ENCODE data around the gene CTH. TPM values are rescaled to one million over a fixed set of nuclear protein-coding genes. Genes with fewer than 3 reads are reported as not detected.

Gene CTH
- total and polyA plus RNA-seq, 2 of the 4 experiments (the other 2 are of a cell fraction): 2.7 to 3.0 TPM

DNA sequence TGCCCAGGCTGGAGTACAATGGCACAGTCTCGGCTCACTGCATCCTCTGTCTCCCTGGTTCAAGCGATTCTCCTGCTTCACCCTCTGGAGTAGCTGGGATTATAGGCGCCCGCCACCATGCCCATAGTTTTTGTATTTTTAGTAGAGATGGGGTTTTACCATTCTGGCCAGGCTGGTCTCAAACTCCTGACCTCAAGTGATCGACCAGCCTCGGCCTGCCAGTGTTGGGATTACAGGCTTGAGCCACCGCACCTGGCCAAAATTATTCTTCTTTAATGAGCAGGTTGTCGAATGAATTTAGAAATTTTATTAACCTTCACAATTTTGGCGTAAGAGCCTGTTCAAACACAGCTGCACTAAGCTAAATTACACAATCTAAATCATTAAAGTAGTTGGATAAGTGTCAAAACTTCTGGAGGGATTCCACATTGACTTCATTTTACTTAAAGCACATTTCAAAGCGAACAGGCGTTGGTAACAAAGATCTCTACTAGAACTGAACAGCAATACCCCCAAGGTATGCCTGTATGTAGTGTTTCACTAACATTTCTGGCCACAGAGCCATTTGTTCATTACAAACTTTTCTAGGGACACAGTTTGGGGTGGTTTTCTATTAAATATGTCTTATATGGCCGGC lies 5.2 kb upstream of the CTH start:
- no peak overlapping the region for H2AFZ ChIP-seq (replicated peaks; ENCODE audit: low read length, poor library complexity)
- BruUV-seq (replicated peaks): no TSS peak
- CTCF ChIA-PET: no interaction called here

More for the DNA sequence above, 5.2 kb upstream of the CTH start:
- Histone ChIP-seq H3K9ac (ENCODE audit: low read depth, low read length) (no peak overlapping the region), H3K9me3 (ENCODE audit: control insufficient read depth, insufficient read depth, low read length) (no peaks in the 10 kb centered on the region), H3K18ac (ENCODE audit: low read depth, low read length) (no peak overlapping the region), H2AK5ac (ENCODE audit: low read depth, low read length) (no peak overlapping the region), H3K27ac (ENCODE audit: insufficient read depth, low read length) (no peak overlapping the region), H3K4me2 (ENCODE audit: low read depth, low read length) (no peak overlapping the region), H3K27me3 (ENCODE audit: control insufficient read depth, insufficient read depth, low read length) (0 out of 2 replicates have a peak, but pooled peaks cover 2% of the 10 kb centered on the region), H2AK9ac (replicated peaks; ENCODE audit: low read depth, low read length, poor library complexity) (no peak overlapping the region), H2BK5ac (ENCODE audit: low read depth, low read length, poor library complexity, severe bottlenecking) (no peak overlapping the region), H3K36me3 (ENCODE audit: control insufficient read depth, insufficient read depth, low read length) (no peaks in the 10 kb centered on the region), H2BK20ac (ENCODE audit: low read depth, low read length) (no peak overlapping the region), H4K91ac (ENCODE audit: insufficient read depth, low read depth, low read length) (no peak overlapping the region), H4K5ac (ENCODE audit: low read depth, low read length) (no peak overlapping the region), H3K56ac (ENCODE audit: extremely low read depth, insufficient read depth, low read length) (no peak overlapping the region), H3K14ac (replicated peaks; ENCODE audit: low read depth, low read length) (no peak overlapping the region), H3K23ac (ENCODE audit: low read depth, low read length) (no peak overlapping the region), H3K9me1 (ENCODE audit: insufficient read depth, low read length) (no peaks in the 10 kb centered on the region), H3K79me1 (ENCODE audit: low read depth in 1 of 2, low read length in 2 of 2) (no peaks in the 10 kb centered on the region), H3K4me3 (ENCODE audit: insufficient read depth, low read depth, low read length) (no peak overlapping the region), H2BK15ac (ENCODE audit: low read depth, low read length) (no peak overlapping the region), H3K4me1 (ENCODE audit: control insufficient read depth, insufficient read depth, low read length) (no peaks in the 10 kb centered on the region), H3K4ac (ENCODE audit: low read depth, low read length) (no peak overlapping the region), H4K20me1 (ENCODE audit: insufficient read depth, low read length) (no peaks in the 10 kb centered on the region), H2BK120ac (ENCODE audit: low read depth, low read length) (no peak overlapping the region), H4K8ac (ENCODE audit: low read depth in 2 of 2, low read length in 2 of 2) (no peak overlapping the region)
- dilution Hi-C loops (cut with HindIII; ENCODE audit: low sequenced_read_pairs, unreplicated experiment) (no loop called here), intact Hi-C loops (cut with micrococcal nuclease) (no loop called here), in situ Hi-C loops (cut with MboI; ENCODE audit: low sequenced_read_pairs) (no loop called here)
- POLR2A ChIA-PET (ENCODE audit: unreplicated experiment): no interaction called here
- TF ChIP-seq RAD21 (IDR thresholded peaks at IDR 0.05; ENCODE audit: low read length): no peak
- no peak for ATAC-seq (ENCODE audit: low read depth)
- no peak for DNase-seq
- WGBS, 2 experiments (ENCODE audit: extremely low coverage in 2 of 2, insufficient read length in 1 of 2): no CpG with 5 or more reads among the region's 12 CpGs
